Measurements from ENCODE around the gene APOBEC3B. TPM values are rescaled to one million over a fixed set of nuclear protein-coding genes. Genes with fewer than 3 reads are reported as not detected.
A peak's percentile ranks its signal among the peaks of the same experiment; 100 is the strongest.

Gene APOBEC3B
- total RNA-seq, 2 experiments from 2014 or later: not detected

DNA sequence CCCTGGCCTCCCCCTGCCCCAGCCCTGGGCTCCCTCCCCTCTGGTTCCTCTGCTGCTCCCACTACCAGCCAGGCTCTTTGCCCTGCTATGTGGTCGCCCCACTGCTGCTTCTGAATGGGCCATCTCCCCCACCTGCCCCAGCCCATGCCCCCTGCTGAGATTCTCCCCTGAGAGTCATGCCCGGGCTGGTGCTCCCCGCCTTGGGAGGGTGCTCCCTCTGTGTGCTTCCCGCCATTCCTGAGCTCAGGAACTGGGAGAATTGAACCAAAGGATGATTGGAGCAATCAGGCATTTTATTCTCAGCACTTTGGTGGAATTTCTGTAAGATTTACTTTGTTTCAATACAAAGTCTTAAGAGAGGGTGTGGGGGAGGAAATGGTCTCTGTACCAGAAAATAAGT, 45.6 kb downstream of the APOBEC3B start:
- ChIA-PET CTCF (no interaction called here), POLR2A (no interaction called here)
- Mint-ChIP-seq H3K4me3 (no peak overlapping the region), H3K27me3 (no peaks in the 10 kb centered on the region), H3K9me3 (no peaks in the 10 kb centered on the region), H3K36me3 (ENCODE audit: low read depth) (peaks cover 50% of the 10 kb centered on the region), H3K4me1 (ENCODE audit: low read depth) (peaks cover 36% of the 10 kb centered on the region), H3K27ac (peak overlapping the region; percentile 61)
- Histone ChIP-seq H3K4me3 (ENCODE audit: low read length) (no peak overlapping the region), H3K27me3 (ENCODE audit: control insufficient read depth in 1 of 2, insufficient read depth in 2 of 2, low read length in 2 of 2) (no peaks in the 10 kb centered on the region), H3K27ac (ENCODE audit: low read depth in 1 of 2, low read length in 2 of 2) (no peak overlapping the region), H3K4me1 (ENCODE audit: insufficient read depth, low read length) (peaks cover 38% of the 10 kb centered on the region), H3K36me3 (ENCODE audit: insufficient read depth, low read length) (peaks cover 35% of the 10 kb centered on the region), H3K9me3 (ENCODE audit: control insufficient read depth in 1 of 2, insufficient read depth in 1 of 2, low read length in 2 of 2) (no peaks in the 10 kb centered on the region)
- ATAC-seq (ENCODE audit: poor library complexity): no peak
- DNase-seq: no peak
- TF ChIP-seq, protein P1, sequence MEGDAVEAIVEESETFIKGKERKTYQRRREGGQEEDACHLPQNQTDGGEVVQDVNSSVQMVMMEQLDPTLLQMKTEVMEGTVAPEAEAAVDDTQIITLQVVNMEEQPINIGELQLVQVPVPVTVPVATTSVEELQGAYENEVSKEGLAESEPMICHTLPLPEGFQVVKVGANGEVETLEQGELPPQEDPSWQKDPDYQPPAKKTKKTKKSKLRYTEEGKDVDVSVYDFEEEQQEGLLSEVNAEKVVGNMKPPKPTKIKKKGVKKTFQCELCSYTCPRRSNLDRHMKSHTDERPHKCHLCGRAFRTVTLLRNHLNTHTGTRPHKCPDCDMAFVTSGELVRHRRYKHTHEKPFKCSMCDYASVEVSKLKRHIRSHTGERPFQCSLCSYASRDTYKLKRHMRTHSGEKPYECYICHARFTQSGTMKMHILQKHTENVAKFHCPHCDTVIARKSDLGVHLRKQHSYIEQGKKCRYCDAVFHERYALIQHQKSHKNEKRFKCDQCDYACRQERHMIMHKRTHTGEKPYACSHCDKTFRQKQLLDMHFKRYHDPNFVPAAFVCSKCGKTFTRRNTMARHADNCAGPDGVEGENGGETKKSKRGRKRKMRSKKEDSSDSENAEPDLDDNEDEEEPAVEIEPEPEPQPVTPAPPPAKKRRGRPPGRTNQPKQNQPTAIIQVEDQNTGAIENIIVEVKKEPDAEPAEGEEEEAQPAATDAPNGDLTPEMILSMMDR (IDR thresholded peaks at IDR 0.05): no peak
- intact Hi-C loops (cut with DNase I, micrococcal nuclease): no loop called here

DNA sequence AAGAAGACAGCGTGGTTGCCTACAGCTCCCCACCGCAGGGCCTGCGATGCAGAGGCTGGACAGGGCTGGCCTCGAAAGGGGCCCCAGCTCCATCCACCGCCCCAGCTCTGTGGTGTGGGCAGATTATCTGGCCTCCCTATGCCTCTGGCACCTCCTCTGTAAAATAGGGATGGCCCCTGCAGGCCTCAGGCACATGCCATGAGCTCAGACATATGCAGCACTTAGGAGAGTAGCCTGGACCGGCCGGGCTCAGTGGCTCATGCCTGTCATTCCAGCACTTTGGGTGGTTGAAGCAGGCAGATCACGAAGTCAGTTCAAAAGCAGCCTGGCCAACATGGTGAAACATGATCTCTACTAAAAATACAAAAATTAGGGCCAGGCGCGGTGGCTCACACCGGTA, 46.1 kb downstream of the APOBEC3B start:
- Mint-ChIP-seq H3K36me3 (ENCODE audit: low read depth) (peaks cover 50% of the 10 kb centered on the region), H3K4me3 (no peak overlapping the region), H3K27ac (peak overlapping the region; percentile 61), H3K9me3 (no peaks in the 10 kb centered on the region), H3K4me1 (ENCODE audit: low read depth) (peaks cover 36% of the 10 kb centered on the region), H3K27me3 (no peaks in the 10 kb centered on the region)
- ATAC-seq (ENCODE audit: poor library complexity) (no peak), DNase-seq (no peak)
- H3K4me3 ChIP-seq (ENCODE audit: low read length): no peak overlapping the region
- H3K27me3 ChIP-seq (ENCODE audit: control insufficient read depth in 1 of 2, insufficient read depth in 2 of 2, low read length in 2 of 2): no peaks in the 10 kb centered on the region
- no peak overlapping the region for H3K27ac ChIP-seq (ENCODE audit: low read depth in 1 of 2, low read length in 2 of 2)
- ChIA-PET POLR2A (no interaction called here), CTCF (no interaction called here)
- peaks cover 32% of the 10 kb centered on the region for H3K4me1 ChIP-seq (ENCODE audit: insufficient read depth, low read length)
- no peaks in the 10 kb centered on the region for H3K9me3 ChIP-seq (ENCODE audit: control insufficient read depth in 1 of 2, insufficient read depth in 1 of 2, low read length in 2 of 2)
- H3K36me3 ChIP-seq (ENCODE audit: insufficient read depth, low read length): peaks cover 35% of the 10 kb centered on the region
- intact Hi-C loops (cut with DNase I, micrococcal nuclease): no loop called here
- TF ChIP-seq, protein P1 (IDR thresholded peaks at IDR 0.05): no peak

DNA sequence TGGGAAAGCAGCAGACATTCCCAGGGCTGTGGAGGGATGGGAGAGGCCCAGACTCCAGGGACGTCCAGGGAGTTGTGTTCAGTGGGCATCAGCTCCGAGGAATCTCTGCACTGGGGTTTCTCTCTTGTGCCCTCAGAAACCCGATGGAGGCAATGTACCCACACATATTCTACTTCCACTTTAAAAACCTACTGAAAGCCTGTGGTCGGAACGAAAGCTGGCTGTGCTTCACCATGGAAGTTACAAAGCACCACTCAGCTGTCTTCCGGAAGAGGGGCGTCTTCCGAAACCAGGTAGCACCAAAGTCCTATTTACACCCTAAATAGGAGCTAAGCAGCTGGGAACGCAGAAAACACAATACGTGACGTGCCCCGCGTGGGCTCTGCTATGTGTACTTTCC, 47.1 kb downstream of the APOBEC3B start:
- TF ChIP-seq, protein P1 (IDR thresholded peaks at IDR 0.05): no peak
- DNase-seq (no peak), ATAC-seq (ENCODE audit: poor library complexity) (no peak)
- no peak overlapping the region for H3K27ac ChIP-seq (ENCODE audit: low read depth in 1 of 2, low read length in 2 of 2)
- H3K4me3 ChIP-seq (ENCODE audit: low read length): no peak overlapping the region
- H3K9me3 ChIP-seq (ENCODE audit: control insufficient read depth in 1 of 2, insufficient read depth in 1 of 2, low read length in 2 of 2): no peaks in the 10 kb centered on the region
- H3K27me3 ChIP-seq (ENCODE audit: control insufficient read depth in 1 of 2, insufficient read depth in 2 of 2, low read length in 2 of 2): no peaks in the 10 kb centered on the region
- Mint-ChIP-seq H3K4me3 (no peak overlapping the region), H3K9me3 (no peaks in the 10 kb centered on the region), H3K27ac (no peak overlapping the region), H3K4me1 (ENCODE audit: low read depth) (peaks cover 30% of the 10 kb centered on the region), H3K27me3 (no peaks in the 10 kb centered on the region), H3K36me3 (ENCODE audit: low read depth) (peaks cover 41% of the 10 kb centered on the region)
- peaks cover 23% of the 10 kb centered on the region for H3K4me1 ChIP-seq (ENCODE audit: insufficient read depth, low read length)
- ChIA-PET CTCF (no interaction called here), POLR2A (no interaction called here)
- intact Hi-C loops (cut with DNase I, micrococcal nuclease): no loop called here
- peaks cover 27% of the 10 kb centered on the region for H3K36me3 ChIP-seq (ENCODE audit: insufficient read depth, low read length)

Measured in CD4-positive, alpha-beta T cell (primary cell).